Superior temporal gyrus (tissue), 1 donor: ENCODE measurements around the gene KLB.

Experiments
- DNase-seq: peaks from one replicate; pipeline ENCODE4 v3.0.0-alpha.2; 2016; ENCODE audit errors: extremely low spot score

Gene KLB

DNA sequence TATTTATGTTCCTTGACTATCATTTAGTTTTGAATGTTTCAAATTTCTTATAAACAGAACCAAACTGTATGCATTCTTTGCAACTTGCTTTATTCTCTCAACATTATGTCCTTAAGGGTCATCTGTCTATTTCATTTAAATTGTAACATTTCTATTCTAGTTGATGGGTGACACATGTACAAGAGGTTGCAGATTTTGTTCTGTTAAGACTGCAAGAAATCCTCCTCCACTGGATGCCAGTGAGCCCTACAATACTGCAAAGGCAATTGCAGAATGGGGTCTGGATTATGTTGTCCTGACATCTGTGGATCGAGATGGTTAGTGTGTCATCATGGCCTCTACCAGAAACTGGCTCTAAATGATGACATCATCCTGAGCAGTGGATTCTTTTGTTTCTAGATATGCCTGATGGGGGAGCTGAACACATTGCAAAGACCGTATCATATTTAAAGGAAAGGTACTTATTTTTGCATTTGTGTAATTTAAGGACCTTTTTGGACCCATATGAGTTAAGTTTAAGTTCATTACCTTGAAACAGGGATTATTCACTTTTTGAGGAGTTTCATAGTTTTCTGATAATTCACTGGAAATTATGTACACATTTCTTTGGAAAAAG, 58.3 kb downstream of the KLB start:
- peak; percentile 40 for DNase-seq

DNA sequence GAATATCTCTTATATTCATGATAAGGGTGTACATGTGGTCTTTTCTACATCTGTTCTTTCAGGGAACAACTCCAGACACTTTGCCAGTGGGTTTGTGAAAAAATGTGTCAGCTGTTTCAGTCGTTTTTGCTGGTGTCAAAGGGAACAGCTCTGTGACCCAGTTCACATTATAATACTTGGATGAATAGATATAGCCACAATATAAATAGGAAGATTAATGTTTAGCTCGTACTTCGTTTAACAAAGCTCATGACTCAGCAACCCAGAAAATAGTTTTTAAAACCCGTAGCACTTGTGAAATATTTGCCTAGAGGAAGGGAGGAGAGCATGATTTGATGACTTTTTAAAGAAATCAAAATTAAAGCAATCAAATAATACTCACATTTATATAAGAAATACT, 60.0 kb downstream of the KLB start:
- no peak for DNase-seq

- no peak for DNase-seq
These were observed 60.7 kb downstream of the KLB start for GRCh38 chr4:39467464-39467863.

- peak; percentile 93 for DNase-seq
These were observed 62.8 kb downstream of the KLB start for GRCh38 chr4:39469429-39470077.

DNA sequence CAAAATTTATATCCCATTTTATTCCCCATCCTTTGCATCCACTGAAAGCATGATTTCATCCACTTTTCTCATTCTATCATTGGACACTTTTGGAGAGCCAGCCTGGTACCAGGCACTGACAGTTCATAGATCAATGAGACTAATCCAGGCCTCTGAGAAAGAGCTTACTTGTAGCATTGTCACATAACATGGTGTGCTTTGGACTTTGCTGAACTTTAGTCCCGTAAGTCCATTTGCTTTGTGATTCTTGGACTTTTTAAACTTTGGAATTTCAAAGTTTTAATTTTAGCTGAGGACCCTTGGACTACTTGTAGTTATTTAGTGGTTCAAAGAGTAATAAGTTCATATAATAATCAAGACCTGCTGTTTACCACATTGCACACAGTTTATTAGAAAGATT, 63.7 kb downstream of the KLB start:
- peak; percentile 49 for DNase-seq

- no peak for DNase-seq
These were observed 65.7 kb downstream of the KLB start for GRCh38 chr4:39472396-39472795.

- no peak for DNase-seq
These were observed 69.6 kb downstream of the KLB start for GRCh38 chr4:39476187-39476895.

- no peak for DNase-seq
These were observed 73.5 kb downstream of the KLB start for GRCh38 chr4:39480251-39480650.

- no peak for DNase-seq
These were observed 74.4 kb downstream of the KLB start for GRCh38 chr4:39480902-39481695.

DNA sequence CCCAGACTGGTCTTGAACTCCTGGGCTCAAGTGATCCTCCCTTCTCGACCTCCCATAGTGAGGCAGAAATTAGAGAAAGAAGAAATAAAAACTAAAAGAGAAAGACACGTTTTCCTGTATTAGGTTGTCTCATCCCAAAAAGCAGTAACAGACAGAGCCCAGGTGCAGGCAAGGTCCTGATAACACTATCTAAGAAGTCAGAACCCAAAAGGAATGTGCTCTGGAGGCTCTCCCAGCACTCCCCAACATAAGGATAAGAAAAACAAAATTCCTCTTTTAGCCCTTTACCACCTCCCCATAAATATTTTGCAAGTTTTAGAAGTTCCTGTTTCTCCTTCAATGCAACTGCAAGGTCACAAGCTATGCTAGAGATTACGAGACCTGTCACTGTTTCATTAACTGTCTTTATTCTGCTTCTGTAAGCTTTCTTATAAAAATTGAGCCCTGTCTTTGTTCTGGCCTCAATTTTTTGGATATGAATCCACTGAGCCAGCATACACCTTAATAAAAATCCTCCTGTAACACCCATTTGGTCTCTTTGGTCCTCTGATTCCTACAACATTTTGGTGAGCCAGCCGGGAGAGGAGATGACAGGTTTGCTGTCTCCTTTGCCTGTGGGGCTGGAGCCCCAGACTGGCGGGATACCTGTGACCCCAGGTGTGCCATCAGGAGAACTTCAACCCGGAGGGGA, 78.0 kb downstream of the KLB start:
- DNase-seq, result no peak

DNA sequence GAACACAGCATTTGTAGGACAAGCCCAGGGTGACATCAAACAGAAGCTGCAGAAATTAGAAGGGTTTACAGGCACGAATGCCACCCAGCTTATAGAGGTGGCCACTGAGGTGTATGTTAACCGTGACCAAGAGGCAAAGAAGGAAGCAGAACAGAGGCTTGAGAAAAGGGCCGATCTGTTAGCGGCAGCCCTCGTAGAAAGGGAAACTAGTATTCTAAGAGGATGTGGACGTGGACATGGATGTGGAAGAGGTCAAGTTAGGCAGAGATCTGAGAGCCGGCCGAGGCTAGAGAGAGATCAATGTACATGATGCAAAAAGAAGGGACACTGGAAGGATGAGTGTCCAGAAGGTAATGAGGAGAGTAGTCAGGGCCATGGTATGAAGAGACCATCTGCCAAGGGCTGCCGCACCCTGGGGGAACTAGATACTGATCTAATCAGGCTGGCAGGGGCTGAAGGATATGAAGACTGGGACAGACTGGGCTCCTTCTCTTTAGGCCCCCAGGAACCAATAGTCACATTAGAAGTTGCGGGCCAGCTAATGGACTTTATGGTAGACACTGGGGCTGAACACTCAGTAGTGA, 79.6 kb downstream of the KLB start:
- DNase-seq, result no peak

DNA sequence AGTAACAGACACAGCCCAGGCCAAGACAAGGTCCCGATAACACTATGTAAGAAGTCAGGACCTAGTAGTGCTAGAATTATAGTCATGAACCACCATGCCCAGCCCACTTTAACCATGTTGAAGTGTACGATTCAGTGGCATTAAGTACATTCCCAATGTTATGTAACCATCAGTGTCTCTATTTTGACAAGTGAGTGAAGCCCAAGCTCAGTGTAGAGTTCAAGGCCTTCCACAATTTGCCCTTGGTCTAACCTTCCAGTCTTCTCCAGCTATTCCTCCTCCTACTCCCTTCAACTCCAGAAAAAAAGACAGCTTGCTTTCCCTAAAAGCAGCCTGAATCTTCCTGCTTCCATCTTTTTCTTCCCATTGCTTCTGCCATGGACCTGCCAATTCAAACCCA, 83.6 kb downstream of the KLB start:
- DNase-seq, result no peak

- no peak for DNase-seq
These were observed 87.6 kb downstream of the KLB start for GRCh38 chr4:39494354-39494753.

GRCh38 chr4:39495446-39496213, 88.9 kb downstream of the KLB start:
- no peak for DNase-seq

DNA sequence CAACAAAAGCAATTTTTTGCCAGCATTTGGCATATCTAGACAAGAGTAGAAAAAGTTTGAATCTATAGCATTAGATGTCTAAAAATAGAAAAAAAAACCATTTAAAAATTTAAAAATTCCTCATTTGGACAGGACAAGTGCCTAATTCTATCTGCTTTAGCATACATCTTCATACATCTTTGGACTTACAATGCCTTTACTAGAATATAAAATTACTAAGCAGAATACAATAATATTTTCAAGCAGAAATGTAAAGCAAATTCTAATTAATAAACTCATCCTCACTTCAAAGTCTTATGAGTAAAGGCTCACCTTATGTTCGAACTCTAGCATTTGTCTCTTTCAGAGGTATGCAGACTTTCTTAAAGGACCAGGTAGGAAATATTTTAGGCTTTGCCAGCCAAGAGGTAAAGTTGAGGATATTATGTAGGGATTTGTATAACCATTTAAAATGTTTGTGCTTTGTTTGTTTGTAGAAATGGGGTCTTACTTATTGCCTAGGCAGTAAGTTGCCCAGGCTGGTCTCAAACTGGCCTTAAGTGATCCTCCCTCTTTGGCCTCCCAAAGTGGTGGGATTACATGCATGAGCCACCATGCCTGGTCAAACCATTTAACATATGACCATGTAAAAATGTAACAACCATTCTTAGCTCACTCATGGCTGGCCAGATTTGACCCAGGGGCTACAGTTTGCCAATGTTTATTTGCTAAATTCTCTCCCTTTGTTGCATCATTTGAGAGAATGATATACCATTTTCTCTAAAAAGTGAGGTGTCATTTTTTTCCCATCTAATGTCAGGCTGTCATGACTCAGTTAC, 91.4 kb downstream of the KLB start:
- DNase-seq, result no peak

- no peak for DNase-seq
These were observed 91.9 kb downstream of the KLB start for GRCh38 chr4:39498727-39499020.
